WI38 (cell line): ENCODE results near the gene COL20A1.

Experiments used
- H3K4me3 ChIP-seq: 2 replicates; pipeline ENCODE4 v1.5.1; 2011; ENCODE audit warnings: low read depth, mild to moderate bottlenecking, control low read depth, low read length
- TF ChIP-seq, protein P1 (sequence below): IDR thresholded peaks from 2 replicates; pipeline ENCODE4 v1.5.1; 2012; ENCODE audit warnings: low read depth, mild to moderate bottlenecking, control low read depth, low read length

Gene COL20A1

GRCh38 chr20:63280929-63281545 is 11.9 kb upstream of the COL20A1 start:
- TF ChIP-seq, protein P1, sequence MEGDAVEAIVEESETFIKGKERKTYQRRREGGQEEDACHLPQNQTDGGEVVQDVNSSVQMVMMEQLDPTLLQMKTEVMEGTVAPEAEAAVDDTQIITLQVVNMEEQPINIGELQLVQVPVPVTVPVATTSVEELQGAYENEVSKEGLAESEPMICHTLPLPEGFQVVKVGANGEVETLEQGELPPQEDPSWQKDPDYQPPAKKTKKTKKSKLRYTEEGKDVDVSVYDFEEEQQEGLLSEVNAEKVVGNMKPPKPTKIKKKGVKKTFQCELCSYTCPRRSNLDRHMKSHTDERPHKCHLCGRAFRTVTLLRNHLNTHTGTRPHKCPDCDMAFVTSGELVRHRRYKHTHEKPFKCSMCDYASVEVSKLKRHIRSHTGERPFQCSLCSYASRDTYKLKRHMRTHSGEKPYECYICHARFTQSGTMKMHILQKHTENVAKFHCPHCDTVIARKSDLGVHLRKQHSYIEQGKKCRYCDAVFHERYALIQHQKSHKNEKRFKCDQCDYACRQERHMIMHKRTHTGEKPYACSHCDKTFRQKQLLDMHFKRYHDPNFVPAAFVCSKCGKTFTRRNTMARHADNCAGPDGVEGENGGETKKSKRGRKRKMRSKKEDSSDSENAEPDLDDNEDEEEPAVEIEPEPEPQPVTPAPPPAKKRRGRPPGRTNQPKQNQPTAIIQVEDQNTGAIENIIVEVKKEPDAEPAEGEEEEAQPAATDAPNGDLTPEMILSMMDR = no peak

GRCh38 chr20:63281742-63282665 is 11.0 kb upstream of the COL20A1 start:
- TF ChIP-seq, protein P1 = no peak
- H3K4me3 ChIP-seq = no peak overlapping the region

More at GRCh38 chr20:63280929-63281545, 11.9 kb upstream of the COL20A1 start:
- no peak overlapping the region for H3K4me3 ChIP-seq

GRCh38 chr20:63282946-63283345 is 10.0 kb upstream of the COL20A1 start:
- H3K4me3 ChIP-seq = no peak overlapping the region

GRCh38 chr20:63283397-63284082 is 9.4 kb upstream of the COL20A1 start:
- no peak overlapping the region for H3K4me3 ChIP-seq
- TF ChIP-seq, protein P1 = no peak

More at GRCh38 chr20:63282946-63283345, 10.0 kb upstream of the COL20A1 start:
- TF ChIP-seq, protein P1 = no peak

DNA sequence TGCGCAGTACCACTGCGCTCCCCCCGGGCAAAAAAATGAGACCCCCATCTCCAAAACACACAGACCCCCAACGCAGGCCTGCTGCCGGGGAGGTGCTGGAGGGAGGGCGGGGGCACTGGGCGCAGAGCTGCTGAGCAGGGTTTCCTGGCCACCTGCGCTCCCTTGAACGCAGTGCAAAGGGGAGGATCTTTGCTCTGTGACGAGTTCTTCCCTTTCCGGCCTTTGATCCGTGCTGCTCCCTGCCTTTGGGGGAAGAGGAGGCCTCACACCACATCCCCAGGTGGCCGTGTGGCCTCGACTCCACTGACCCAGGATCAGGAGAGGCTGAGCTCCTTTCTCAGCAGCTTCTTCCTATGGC is 8.9 kb upstream of the COL20A1 start:
- no peak overlapping the region for H3K4me3 ChIP-seq
- TF ChIP-seq, protein P1 = no peak

GRCh38 chr20:63284544-63284949 is 8.4 kb upstream of the COL20A1 start:
- H3K4me3 ChIP-seq = no peak overlapping the region
- TF ChIP-seq, protein P1 = no peak
